Measurements from ENCODE around the gene SPRED2.

SPRED2 gene

DNA sequence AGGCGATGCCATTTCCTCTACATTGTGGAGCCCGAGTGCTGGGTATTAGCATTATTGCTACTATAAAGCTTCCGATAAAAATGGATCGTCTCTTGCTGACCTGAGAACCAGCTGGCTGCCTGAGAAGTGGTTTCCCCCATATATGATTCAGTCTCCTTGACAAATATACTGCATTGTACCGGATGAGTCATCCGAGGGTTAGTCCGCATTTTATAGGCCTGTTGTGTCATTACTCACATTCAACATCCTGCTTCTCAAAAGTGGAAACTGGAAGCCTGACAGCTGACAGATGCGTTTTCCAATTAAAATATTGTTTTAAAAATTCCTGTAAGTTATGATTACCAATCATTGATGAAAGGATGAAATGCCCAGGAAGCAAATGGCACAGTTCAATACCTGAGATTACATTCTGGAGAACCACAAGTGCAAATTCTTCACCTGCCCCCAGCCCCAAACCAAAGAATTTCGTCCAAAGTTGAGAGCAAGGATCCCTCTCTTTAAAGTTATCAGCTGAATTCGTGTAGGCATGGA is 65.7 kb downstream of the SPRED2 start:
- DNase-seq (ENCODE audit: low read depth in 2 of 2), result peak; percentile 87 to 89

DNA sequence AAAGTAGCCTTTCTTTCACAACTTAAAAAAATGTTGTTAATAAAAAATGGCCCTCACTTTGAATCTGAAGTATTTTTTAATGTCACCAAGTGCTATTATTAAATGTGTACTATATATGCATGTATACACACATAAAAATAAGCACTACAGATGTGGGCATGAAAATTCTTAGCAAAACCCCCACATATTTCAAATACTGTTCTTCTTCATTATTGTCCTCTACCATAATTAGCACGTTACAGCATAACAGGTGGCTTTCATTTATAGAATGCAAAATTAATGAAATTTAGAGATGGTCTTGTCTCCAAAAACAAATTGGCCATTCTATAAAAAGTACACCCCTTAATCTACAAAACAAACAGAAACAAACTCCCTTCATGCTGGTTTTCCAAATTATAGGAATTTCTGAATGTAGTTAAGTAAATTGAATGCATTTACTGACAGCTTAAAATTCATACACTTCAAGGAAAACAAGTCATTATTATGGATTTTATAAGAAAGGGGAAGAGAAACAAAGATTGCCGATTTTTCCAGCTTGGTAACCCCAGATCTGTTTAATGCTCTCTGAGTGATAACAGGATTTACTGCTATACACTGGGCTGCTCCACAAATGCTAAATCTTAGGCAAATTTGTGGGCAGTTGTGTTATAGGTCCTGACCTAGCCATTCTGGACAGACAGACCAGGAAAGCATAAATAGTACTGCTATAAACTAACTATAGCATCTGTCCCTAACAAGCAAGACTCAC is 67.2 kb downstream of the SPRED2 start:
- no peak for DNase-seq (ENCODE audit: low read depth in 2 of 2)

DNA sequence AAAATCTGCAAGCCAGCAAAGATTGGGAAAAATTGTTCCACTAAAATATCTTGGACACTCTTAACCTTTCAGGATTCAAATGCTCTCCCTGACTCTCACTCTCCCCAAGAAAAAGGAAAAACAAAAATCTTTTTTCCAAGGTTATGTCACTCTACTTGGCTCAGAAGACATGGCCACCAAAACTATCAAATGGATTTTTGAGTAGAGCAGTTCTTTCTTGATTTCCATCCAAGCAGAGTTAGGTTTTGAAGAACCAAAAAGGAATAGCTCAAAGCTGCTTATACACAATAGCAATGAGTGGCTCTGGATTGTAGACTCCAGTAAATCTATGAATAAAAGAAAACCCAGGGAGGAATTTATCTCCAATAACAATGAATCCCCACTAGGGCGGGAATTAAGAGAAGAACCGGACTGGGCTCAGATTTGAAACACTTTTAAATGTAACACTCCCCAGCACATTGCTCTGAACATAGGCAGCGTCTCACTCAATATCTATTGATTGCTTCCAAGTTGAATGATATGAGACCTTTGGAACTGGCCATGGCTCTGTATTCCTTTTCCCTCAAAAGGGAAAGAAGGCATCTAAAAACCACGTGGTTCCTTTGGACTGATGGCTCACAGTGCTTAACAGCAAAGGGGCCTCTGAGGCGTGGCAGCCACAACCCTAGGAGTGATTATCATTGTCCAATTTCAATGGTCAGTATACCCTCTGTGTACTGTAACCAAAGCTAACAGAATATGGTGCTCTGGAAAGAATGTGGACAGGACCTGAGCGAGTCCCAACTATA is 68.3 kb downstream of the SPRED2 start:
- DNase-seq (ENCODE audit: low read depth in 2 of 2), result no peak

DNA sequence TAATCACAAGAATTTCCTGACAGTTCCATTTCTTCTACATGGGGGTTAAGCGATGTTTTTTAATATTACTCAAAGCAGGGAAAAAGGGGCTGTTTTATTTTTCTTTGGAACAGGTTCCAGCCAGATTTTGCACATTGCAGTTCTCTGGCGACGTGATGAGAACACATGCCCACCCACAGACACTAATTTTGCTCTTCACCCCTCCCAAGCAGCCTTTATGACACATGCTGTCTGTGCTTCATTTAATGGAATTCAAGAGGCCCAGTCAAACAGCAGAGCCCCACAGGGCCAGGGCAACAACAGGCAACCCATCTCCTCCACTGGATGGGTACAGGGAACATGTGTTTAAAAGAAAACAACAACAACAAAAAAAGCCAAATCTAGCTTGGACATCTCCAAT is 70.8 kb downstream of the SPRED2 start:
- no peak for DNase-seq (ENCODE audit: low read depth in 2 of 2)

DNA sequence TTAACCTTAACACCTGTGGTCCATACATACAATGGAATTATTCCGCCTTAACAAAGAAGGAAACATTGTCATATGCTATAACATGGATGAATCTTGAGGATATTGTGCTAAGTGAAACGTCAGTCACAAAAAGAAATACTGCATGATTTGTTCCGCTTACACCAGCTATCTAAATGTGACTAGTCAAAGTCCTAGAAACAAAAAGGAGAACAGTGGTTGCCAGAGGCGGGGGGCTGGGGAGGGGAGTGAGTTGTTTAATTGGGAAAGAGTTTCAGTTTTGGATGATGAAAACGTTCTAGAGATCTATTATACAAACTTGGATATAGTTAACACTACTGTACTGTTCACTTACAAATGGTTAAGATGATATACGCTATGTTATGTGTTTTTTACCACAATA is 72.0 kb downstream of the SPRED2 start:
- no peak for DNase-seq (ENCODE audit: low read depth in 2 of 2)

DNA sequence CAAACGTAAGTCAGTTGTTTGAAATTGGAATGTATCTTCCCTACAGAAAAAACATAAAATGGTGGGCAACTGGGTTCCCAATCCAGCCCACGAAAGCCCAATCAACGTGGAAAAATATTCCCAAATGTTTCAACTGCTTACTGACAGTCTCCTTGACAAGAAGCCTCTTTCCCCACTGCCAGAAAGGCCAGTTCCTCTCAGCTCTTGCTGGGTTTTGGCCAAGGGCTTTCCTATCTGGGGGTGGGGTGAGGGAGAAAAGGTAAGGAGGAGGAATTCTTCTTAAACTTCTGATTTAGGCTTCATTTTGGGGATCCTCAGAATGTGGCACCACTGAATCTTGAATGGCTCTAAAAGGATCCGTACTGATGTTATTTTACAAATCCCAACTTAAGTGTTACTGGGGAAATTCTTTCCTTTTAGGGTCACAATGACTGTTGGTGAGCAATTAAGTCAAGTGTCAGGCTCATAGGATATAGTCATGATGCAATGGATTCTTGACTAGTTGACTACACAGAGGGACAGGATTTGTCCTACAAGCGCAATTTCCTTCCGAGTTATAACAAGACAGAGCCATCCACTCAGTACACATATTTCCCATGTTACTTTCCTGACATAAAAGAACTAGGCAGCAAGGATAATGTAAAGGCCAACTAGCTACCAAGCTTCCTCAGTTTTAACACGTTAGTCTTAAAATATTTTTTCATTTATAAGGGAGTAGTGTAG is 73.6 kb downstream of the SPRED2 start:
- no peak for DNase-seq (ENCODE audit: low read depth in 2 of 2)

DNA sequence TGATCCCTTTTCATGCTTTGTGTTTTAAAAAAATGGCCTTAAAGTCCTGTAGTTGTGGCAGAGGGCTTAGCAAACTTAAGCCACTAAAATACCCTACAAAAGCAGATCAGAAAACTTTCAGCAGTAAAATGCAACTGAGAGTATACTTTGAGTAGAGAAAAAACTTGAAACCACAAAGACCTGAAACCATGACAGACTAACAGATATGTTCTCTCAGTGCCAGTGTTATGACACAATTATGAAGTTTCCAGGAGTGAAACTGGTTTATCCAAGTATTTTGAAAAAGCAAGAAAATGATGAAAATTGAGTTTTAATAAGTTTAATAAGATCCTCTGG is 74.5 kb downstream of the SPRED2 start:
- DNase-seq (ENCODE audit: low read depth in 2 of 2), result no peak

DNA sequence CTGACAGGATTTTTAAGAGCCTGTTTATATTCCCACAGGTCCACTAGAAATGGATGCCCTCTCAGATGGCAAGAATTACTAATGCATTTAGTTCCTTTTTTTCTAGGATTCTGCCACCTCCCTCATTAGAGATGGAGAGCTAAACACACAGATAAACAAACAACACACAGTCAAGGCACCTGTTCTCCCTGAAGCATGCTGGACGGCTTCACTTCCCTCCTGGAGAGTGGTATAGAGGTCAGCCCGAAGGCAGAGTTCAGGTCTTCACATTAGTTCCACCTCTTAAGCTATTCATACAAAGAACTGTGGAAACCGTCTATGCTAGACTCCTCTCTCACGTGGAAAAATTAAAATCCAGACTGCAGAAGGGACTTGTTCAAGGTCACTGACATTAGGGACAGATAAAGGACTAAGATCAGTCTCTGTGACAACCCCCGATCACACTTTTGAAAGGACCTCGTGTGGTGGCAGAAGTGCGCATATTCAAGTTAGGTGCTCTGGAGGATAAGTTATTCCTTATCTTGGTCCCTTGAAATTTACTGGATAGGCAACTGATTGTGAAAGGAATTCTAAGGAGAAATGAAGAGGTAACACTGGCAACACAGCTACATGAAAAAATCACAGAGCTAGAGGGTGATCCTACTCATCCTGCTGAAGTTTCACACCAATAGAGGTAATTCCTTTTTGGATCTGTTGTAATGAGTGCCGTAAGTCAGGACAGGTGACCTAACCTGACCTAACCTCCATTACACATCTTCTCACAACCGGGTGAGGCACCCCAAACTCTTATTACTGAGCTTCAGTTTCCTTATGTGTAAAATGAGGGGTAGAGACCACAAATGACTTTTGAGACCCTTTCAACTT is 75.1 kb downstream of the SPRED2 start:
- DNase-seq (ENCODE audit: low read depth in 2 of 2), result no peak

DNA sequence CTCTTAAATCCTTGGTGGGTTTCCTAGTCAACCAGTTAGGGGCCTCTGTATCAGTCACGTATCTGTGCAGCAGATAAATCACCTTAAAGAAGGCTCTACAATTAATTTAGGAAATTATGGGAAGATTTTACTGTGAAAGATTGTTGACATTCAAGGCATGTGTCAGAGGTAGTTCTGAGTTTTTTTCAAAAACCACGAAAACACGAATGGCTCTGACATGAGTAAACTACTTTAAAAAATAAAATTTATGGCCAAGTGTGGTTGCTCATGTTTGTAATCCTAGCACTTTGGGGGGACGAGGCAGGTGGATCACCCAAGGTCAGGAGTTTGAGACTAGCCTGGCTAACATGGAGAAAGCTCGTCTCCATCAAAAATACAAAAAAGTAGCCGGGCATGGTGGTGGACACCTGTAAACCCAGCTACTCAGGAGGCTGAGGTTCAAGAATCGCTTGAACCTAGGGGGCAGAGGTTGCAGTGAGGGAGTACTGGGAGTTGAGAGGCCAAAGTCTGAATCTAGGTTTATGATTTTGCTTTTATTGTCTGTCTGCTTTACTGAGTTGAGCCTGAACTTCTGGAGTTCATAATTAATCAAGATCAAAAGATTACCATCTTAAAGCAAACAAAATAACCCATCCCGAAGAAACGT is 77.1 kb downstream of the SPRED2 start:
- no peak for DNase-seq (ENCODE audit: low read depth in 2 of 2)

DNA sequence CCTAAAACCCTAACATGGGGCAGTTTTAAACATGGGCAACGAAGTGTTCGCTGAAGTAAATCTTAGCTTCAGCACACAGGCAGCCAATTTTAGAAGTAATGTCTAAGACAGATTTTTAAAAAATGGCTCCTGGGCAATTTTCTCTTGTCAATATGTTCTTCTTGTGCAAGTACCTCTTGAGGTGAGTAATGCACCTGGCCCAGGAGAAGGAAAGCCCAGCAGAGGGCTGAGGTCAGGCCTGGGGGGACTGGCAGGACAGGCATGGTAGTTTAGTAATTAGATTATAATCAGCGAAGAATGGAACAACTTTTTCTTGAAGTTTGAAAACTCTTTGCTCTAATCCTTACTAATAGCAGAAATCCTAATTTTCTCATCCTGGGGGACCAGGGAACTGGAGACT is 77.6 kb downstream of the SPRED2 start:
- DNase-seq (ENCODE audit: low read depth in 2 of 2), result no peak

DNA sequence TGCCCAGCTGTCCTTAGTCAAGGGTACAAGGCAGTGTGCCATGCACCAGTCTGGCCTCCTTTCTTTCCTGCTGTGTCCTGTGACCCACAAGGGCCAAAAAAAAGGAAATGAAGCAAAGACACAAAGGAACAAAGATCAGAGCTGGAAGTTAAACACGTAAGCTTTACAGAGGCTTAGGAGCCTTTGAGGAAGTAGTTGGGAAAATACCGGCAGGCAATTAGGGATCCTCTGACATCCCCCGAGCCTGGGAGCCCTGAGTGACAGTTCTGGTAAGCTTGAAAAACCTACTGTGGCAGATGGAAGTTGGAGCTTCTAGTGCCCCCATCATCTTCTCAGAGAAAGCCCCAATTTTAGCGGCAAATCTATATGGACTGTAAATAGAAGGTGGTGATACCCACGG is 78.5 kb downstream of the SPRED2 start:
- no peak for DNase-seq (ENCODE audit: low read depth in 2 of 2)

DNA sequence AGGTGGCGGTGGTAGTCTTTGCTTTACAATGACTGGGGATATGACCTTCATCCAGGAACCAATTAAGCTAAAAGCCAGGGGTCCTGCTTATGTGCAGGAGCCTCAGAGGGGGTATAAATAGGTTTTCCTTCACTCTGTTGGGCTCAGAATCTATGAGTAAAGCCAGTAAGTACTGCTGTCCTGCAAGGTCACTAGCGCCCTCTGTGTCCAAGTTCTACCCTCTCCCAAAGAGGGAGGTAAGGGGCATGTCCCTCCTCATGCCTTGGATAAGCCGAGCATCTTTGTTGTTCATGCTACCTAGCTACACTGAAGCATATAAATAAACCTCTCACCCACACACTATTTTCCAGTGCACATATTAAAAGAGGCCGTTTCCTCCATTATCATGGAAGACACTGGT is 79.4 kb downstream of the SPRED2 start:
- no peak for DNase-seq (ENCODE audit: low read depth in 2 of 2)

DNA sequence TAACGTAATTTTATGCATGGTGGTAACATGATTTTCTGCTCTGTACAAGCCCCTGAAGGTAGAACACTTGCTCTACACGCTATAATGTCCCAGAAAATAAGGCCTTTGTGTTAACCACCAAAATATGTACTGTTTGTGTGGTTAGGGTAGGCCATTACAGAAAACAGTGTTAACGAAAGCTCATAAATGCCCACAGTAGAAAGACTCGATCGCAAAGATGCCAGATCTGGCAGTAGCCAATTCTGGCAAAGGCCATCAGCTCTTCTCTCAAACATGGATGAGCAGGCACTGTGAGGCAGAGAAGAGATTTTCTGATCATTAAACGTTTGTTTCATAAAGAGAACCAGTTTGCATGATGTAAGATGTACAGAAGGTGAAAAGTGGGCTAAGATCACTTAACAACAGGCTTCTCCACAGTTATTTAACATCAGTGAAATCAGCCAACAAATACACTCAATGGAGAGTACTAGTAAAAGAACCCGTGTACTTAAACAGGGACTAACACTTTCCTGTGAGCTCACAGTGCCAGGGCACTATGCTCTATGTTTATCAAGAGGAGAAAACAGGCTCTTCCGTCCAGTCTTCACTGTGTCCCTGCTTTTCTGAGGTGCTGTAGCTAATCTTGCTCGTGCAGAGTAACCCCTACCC is 80.3 kb downstream of the SPRED2 start:
- DNase-seq (ENCODE audit: low read depth in 2 of 2), result no peak

DNA sequence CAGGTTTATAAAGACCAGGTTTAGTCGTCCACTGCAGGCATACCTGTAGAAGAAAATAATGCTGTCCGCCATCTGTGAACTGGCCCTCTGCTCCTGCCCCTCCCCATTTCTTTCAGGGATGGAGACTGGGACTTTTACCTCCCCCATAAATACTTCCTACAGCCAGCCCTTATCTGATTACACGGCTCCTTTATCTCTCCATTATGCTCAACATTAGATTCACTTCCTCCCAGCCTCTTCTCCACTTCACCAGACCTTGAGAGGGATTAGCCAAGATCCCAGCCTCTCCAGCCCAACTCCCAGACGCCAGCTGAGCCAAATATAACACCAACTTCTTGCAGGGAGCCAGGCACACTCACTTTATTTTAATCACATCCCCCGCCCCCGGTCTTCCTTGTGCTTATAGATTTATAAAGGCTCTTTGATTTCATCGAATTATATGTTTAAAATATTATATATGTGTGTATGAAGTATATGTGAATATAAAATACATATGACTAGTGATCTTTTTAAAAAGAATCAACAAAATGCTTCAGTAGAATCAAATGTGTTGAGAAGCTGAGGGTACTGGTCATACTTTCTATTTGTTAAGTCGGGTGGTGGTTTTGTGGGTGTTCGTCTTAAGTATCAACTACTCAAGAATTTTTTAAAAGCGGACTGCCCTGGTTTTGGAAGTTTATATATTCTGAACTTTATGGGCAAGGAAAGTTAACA is 81.0 kb downstream of the SPRED2 start:
- DNase-seq (ENCODE audit: low read depth in 2 of 2), result no peak

DNA sequence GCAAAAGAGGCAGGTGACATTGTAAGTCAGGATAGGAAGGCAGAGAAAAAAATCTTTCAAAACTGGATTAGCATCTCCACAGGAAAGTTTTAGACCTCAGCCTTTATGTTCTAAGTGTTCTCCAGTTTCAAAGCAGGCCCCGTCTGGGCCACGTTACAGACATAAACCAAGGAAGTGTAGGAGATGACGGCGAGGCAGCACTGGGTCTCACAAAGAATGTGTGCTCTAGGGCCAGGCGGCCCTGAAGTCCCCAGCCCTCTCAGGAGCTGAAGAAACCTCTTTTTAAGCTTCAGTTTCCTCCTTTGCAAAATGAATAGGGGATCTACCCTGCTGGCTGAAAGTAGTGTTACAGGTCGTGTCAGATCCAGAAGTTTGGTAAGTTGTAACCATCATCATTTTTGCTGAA is 81.7 kb downstream of the SPRED2 start:
- DNase-seq (ENCODE audit: low read depth in 2 of 2), result no peak

DNA sequence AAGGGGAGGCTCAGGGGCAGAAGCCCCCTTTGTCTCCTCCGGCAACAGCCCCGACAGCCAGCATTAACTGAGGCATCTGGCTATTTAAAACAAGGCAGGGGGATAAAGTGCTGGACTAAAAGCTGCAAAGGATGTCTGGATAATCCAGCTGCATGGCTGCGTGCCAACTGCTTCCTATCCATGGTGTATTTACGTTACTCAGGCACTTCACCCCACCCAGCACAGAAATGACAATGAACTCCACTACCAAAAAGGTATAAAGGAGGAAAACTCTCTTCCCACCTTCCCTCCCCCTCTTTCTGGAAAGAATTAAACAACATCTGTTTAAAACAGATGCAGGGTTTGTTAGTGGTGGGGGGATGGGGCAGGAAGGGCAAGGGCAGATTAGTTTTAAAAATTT is 82.5 kb downstream of the SPRED2 start:
- peak; percentile 56 to 61 for DNase-seq (ENCODE audit: low read depth in 2 of 2)

DNA sequence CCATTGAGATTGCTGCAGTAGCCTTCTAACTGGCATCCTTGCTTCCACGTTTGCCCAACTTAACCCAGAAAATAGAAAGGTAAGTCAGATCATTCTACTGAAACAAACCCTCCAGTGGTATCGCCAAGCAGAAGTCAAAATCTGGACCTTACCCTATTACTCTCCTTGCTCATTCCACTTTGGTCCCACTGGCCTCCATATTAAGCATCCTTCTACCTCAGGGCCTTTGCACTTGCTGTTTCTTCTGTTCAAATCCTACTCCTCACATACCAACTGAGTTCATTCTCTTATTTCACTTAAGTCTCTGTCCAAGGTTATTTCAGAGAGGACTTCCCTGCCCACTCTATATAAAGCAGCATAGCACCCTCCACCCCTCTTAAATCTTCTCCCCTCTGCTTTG is 84.5 kb downstream of the SPRED2 start:
- DNase-seq (ENCODE audit: low read depth in 2 of 2), result no peak

DNA sequence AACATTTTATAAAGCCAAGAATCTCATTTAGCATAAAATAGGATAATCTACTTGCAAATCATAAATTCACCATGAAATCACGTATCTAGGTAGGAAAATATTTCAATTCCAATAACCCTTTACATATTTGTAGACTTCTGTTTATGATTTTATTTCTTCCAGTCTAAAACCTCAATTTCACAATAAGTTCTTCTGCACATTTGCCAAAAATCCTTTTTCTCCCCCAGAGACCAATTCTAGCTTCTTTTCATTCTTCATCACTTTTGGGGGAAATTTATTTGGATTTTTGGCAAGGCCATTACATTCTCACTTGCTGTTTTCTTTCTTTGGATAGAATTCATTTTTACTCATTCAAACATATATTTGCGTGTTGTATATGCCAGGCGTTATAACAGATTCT is 86.8 kb downstream of the SPRED2 start:
- peak; percentile 90 to 92 for DNase-seq (ENCODE audit: low read depth in 2 of 2)

DNA sequence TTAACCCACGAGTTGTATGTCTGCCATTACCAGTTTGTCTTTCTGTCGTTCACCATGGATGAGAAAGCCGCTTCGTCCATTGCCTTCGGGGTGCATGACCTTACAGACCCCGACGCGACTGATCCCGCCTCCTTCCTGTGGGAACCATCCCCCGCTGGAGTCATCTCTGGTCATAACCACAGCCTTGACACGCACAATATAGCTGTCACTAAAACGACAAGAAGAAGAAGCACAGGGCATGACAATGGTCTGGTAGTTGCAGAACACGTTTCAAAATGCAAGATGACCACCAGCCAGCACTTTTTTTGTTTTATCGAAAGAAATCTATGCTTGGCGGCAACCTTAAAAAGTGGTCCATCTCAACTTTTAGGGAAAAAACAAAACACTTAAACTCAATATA is 87.7 kb downstream of the SPRED2 start:
- no peak for DNase-seq (ENCODE audit: low read depth in 2 of 2)

DNA sequence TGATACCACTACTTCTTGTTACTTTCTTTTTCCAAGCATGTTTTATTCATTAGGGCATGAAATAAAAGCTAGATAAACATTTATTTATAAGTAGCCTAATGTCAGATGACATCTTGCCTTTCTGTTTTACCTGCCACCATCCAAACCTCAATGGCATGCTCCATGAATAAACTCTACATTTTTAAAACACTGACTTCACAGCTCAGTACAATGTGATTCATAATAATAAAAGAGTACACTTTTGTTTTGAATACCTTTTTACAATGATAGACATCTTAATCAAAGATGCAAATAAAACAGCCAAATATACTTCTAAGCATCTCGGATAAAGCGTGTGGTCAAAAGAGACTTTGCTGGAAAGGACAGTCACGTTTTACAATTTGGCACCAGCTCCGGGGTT is 88.2 kb downstream of the SPRED2 start:
- DNase-seq (ENCODE audit: low read depth in 2 of 2), result no peak
